Muscle of back (tissue), 11 donors: ENCODE measurements around the gene RHOT2. TPM values are rescaled to one million over a fixed set of nuclear protein-coding genes. Genes with fewer than 3 reads are reported as not detected.

ENCODE experiments used
- DNase-seq, 3 donors: peaks; one replicate each; pipeline versions ENCODE4 v3.0.0 to v3.0.0-alpha.2; 2013
- polyA plus RNA-seq, 10 donors: library from polyadenylated mRNA; unstranded; fragments of 120-200 nt; gene quantifications; one replicate each; pipeline ENCODE4 v1.2.1, GENCODE V29; 2013; ENCODE audit not compliant: insufficient read length in 10 of 10

Gene RHOT2
- polyA plus RNA-seq, 10 donors: 34.3 to 74.1 (median 54.4) TPM

- no peak for DNase-seq
Observed at GRCh38 chr16:714079-714478, 46.1 kb downstream of the RHOT2 start.

- DNase-seq: peak; percentile 87 to 96 (median 93)
Observed at GRCh38 chr16:714558-715476, 46.9 kb downstream of the RHOT2 start, which contains the start of gene METRN. METRN (plus strand) TSS chr16:715118; CDS start chr16:715290, 172 bp downstream.

GRCh38 chr16:715477-716199, 47.7 kb downstream of the RHOT2 start:
- peak in 1 of 3 donors; percentile 71 for DNase-seq

GRCh38 chr16:716200-716568, 48.3 kb downstream of the RHOT2 start:
- DNase-seq: no peak

- DNase-seq: no peak
Observed at GRCh38 chr16:716768-717325, 48.9 kb downstream of the RHOT2 start.

- DNase-seq: peak in 1 of 3 donors; percentile 77
Observed at GRCh38 chr16:717450-718245, 49.7 kb downstream of the RHOT2 start.

- DNase-seq: no peak
Observed at GRCh38 chr16:718389-718788, 50.5 kb downstream of the RHOT2 start.

- no peak for DNase-seq
Observed at GRCh38 chr16:718922-719321, 51.0 kb downstream of the RHOT2 start.

GRCh38 chr16:719815-720446, 52.0 kb downstream of the RHOT2 start:
- DNase-seq: no peak

- DNase-seq: peak; percentile 51 to 90 (median 74)
Observed at GRCh38 chr16:720447-720989, 52.6 kb downstream of the RHOT2 start.

- peak; percentile 61 to 94 (median 81) for DNase-seq
Observed at GRCh38 chr16:720990-721764, 53.2 kb downstream of the RHOT2 start, which contains the start of gene ANTKMT. ANTKMT (plus strand) TSS chr16:721146; CDS start chr16:721275, 129 bp downstream.

- DNase-seq: no peak
Observed at GRCh38 chr16:721765-722540, 54.0 kb downstream of the RHOT2 start.

- DNase-seq: no peak
Observed at GRCh38 chr16:722835-723633, 55.1 kb downstream of the RHOT2 start.

GRCh38 chr16:723695-724094, 55.8 kb downstream of the RHOT2 start:
- DNase-seq: no peak
